DOHH2 (cell line): ENCODE data around the gene MIA.

Experiments
- H3F3A ChIP-seq: fragments of 200-600 bp; sonication (generic), shearing (Covaris generic); 2 replicates; pipeline ENCODE4 v1.6.0; 2016; ENCODE audit warnings: antibody characterized with exemption, mild to moderate bottlenecking; ENCODE audit not compliant: control insufficient read depth, insufficient read depth
- H3K27ac ChIP-seq: fragments of 200-600 bp; sonication (generic); 2 replicates; pipeline ENCODE4 v1.5.1; 2014; ENCODE audit warnings: low read depth, mild to moderate bottlenecking, low read length, moderate library complexity
- H3K27me3 ChIP-seq: fragments of 200-600 bp; sonication (generic); 2 replicates; pipeline ENCODE4 v1.6.1; 2014; ENCODE audit warnings: mild to moderate bottlenecking, low read length, mixed read lengths; ENCODE audit not compliant: control insufficient read depth
- H3K36me3 ChIP-seq: fragments of 200-600 bp; sonication (generic); 2 replicates; pipeline ENCODE4 v1.6.1; 2014; ENCODE audit warnings: mild to moderate bottlenecking, low read length, moderate library complexity, mixed read lengths; ENCODE audit not compliant: control insufficient read depth
- H3K4me1 ChIP-seq: fragments of 200-600 bp; sonication (generic); 2 replicates; pipeline ENCODE4 v1.6.1; 2014; ENCODE audit warnings: mild to moderate bottlenecking, low read length, mixed read lengths; ENCODE audit not compliant: control insufficient read depth
- H3K4me2 ChIP-seq: fragments of 200-600 bp; sonication (generic); 2 replicates; pipeline ENCODE4 v1.6.0; 2014; ENCODE audit warnings: mild to moderate bottlenecking, low read length, moderate library complexity
- H3K4me3 ChIP-seq: fragments of 200-600 bp; sonication (generic); 2 replicates; pipeline ENCODE4 v1.5.1; 2014; ENCODE audit warnings: mild to moderate bottlenecking, low read length, mixed read lengths
- H3K79me2 ChIP-seq: fragments of 200-600 bp; sonication (generic); 2 replicates; pipeline ENCODE4 v1.6.1; 2014; ENCODE audit warnings: mild to moderate bottlenecking, low read length, mixed read lengths; ENCODE audit not compliant: control insufficient read depth
- H3K9me2 ChIP-seq: fragments of 200-600 bp; sonication (generic); replicated peaks from 2 replicates; pipeline ENCODE4 v1.6.1; 2014; ENCODE audit warnings: mild to moderate bottlenecking, low read length, mixed read lengths; ENCODE audit not compliant: control insufficient read depth
- H3K9me3 ChIP-seq: fragments of 200-600 bp; sonication (generic); 2 replicates; pipeline ENCODE4 v1.6.1; 2014; ENCODE audit warnings: antibody characterized with exemption, low read length, mixed read lengths; ENCODE audit not compliant: control insufficient read depth, insufficient read depth
- H4K20me1 ChIP-seq: fragments of 200-600 bp; sonication (generic); 2 replicates; pipeline ENCODE4 v1.6.0; 2014; ENCODE audit warnings: low read depth, mild to moderate bottlenecking, antibody characterized with exemption, low read length, moderate library complexity; ENCODE audit not compliant: control insufficient read depth, insufficient read depth
- CTCF ChIP-seq: fragments of 200-600 bp; sonication (generic); IDR thresholded peaks from one replicate; pipeline ENCODE4 v1.5.1; 2014; ENCODE audit warnings: antibody characterized with exemption, mild to moderate bottlenecking, low read depth, low read length; ENCODE audit not compliant: poor library complexity, severe bottlenecking
- EZH2phosphoT487 ChIP-seq: fragments of 200-600 bp; sonication (generic); IDR thresholded peaks from 2 replicates; pipeline ENCODE4 v1.6.1; 2017; ENCODE audit warnings: borderline replicate concordance, mild to moderate bottlenecking, antibody characterized with exemption, low read length, moderate library complexity, mixed read lengths

MIA gene

GRCh38 chr19:40803170-40803856 is 28.0 kb downstream of the MIA start:
- Histone ChIP-seq H3K9me2 (no peaks in the 10 kb centered on the region), H3K27ac (peak overlapping the region; percentile 75), H3K4me1 (peaks cover 80% of the 10 kb centered on the region), H3K4me3 (peak overlapping the region; percentile 66), H4K20me1 (peaks cover 57% of the 10 kb centered on the region), H3K9me3 (no peaks in the 10 kb centered on the region), H3K36me3 (peaks cover 82% of the 10 kb centered on the region), H3F3A (peaks cover 9% of the 10 kb centered on the region), H3K79me2 (peaks cover 90% of the 10 kb centered on the region), H3K4me2 (peak overlapping the region; percentile 84), H3K27me3 (no peaks in the 10 kb centered on the region)
- no peak for TF ChIP-seq EZH2phosphoT487
- no peak for TF ChIP-seq CTCF

- Histone ChIP-seq H3K4me1 (peaks cover 78% of the 10 kb centered on the region), H3K4me2 (peak overlapping the region; percentile 84), H3K79me2 (peaks cover 90% of the 10 kb centered on the region)
Observed at GRCh38 chr19:40803857-40804782, 28.8 kb downstream of the MIA start.

GRCh38 chr19:40804783-40805242 is 29.5 kb downstream of the MIA start:
- no peaks in the 10 kb centered on the region for H3K9me3 ChIP-seq
- no peak overlapping the region for H3K4me3 ChIP-seq
- H3K27me3 ChIP-seq, result no peaks in the 10 kb centered on the region
- H3F3A ChIP-seq, result peaks cover 9% of the 10 kb centered on the region
- peak overlapping the region; percentile 84 for H3K4me2 ChIP-seq
- H4K20me1 ChIP-seq, result peaks cover 57% of the 10 kb centered on the region
- peaks cover 93% of the 10 kb centered on the region for H3K36me3 ChIP-seq
- no peak for TF ChIP-seq EZH2phosphoT487
- peak; percentile 13 for TF ChIP-seq CTCF
- H3K27ac ChIP-seq, result peak overlapping the region; percentile 75
- H3K9me2 ChIP-seq, result no peaks in the 10 kb centered on the region
- peaks cover 78% of the 10 kb centered on the region for H3K4me1 ChIP-seq
- peaks cover 83% of the 10 kb centered on the region for H3K79me2 ChIP-seq

More at GRCh38 chr19:40803857-40804782, 28.8 kb downstream of the MIA start:
- peaks cover 57% of the 10 kb centered on the region for H4K20me1 ChIP-seq
- H3K27me3 ChIP-seq, result no peaks in the 10 kb centered on the region
- peak overlapping the region; percentile 66 for H3K4me3 ChIP-seq
- peaks cover 9% of the 10 kb centered on the region for H3F3A ChIP-seq
- H3K9me2 ChIP-seq, result no peaks in the 10 kb centered on the region
- H3K27ac ChIP-seq, result peak overlapping the region; percentile 75
- TF ChIP-seq CTCF (peak; percentile 36), EZH2phosphoT487 (no peak)
- no peaks in the 10 kb centered on the region for H3K9me3 ChIP-seq
- H3K36me3 ChIP-seq, result peaks cover 90% of the 10 kb centered on the region
